Epithelial cell of proximal tubule (primary cell): ENCODE data around the gene FANCI. TPM values are rescaled to one million over a fixed set of nuclear protein-coding genes. Genes with fewer than 3 reads are reported as not detected.

Source experiments
- DNase-seq: peaks from one replicate; pipeline ENCODE4 v3.0.0-alpha.2; 2011; ENCODE audit warnings: low read depth
- H3K4me3 ChIP-seq: 2 replicates; pipeline ENCODE4 v1.5.1; 2011; ENCODE audit warnings: low read depth, mild to moderate bottlenecking, low read length
- CTCF ChIP-seq: conservative IDR thresholded peaks from 2 replicates; pipeline ENCODE4 v1.5.1; 2012; ENCODE audit warnings: low read depth, mild to moderate bottlenecking, low read length
- total RNA-seq: library from RNA; depleted of rRNA; stranded (reverse); fragments of >200 nt; gene quantifications from 2 replicates; pipeline ENCODE4 v1.2.3, GENCODE V29; 2015

The FANCI gene
- total RNA-seq, 1 donor from 2014 or later = 49.4 TPM

- no peak overlapping the region for H3K4me3 ChIP-seq
- no peak for DNase-seq
- TF ChIP-seq CTCF = no peak
Measured at GRCh38 chr15:89198196-89198595, 45.6 kb upstream of the FANCI start.

GRCh38 chr15:89198934-89199333, 44.8 kb upstream of the FANCI start:
- no peak for TF ChIP-seq CTCF

GRCh38 chr15:89199746-89200145, 44.0 kb upstream of the FANCI start:
- no peak for TF ChIP-seq CTCF
- no peak overlapping the region for H3K4me3 ChIP-seq
- DNase-seq = no peak

More at GRCh38 chr15:89198934-89199333, 44.8 kb upstream of the FANCI start:
- no peak for DNase-seq
- H3K4me3 ChIP-seq = no peak overlapping the region

GRCh38 chr15:89200182-89200581, 43.6 kb upstream of the FANCI start:
- H3K4me3 ChIP-seq = no peak overlapping the region
- TF ChIP-seq CTCF = no peak

GRCh38 chr15:89201465-89202005, 42.2 kb upstream of the FANCI start:
- no peak for DNase-seq
- TF ChIP-seq CTCF = no peak
- no peak overlapping the region for H3K4me3 ChIP-seq

More at GRCh38 chr15:89200182-89200581, 43.6 kb upstream of the FANCI start:
- no peak for DNase-seq

- H3K4me3 ChIP-seq = no peak overlapping the region
- no peak for TF ChIP-seq CTCF
- DNase-seq = no peak
Measured at GRCh38 chr15:89203705-89204273, 40.0 kb upstream of the FANCI start.

- no peak for DNase-seq
- no peak for TF ChIP-seq CTCF
- H3K4me3 ChIP-seq = no peak overlapping the region
Measured at GRCh38 chr15:89205991-89206585, 37.7 kb upstream of the FANCI start.
